WI38 (cell line): ENCODE measurements around the gene ZHX3.

Experiments used
- H3K4me3 ChIP-seq: 2 replicates; pipeline ENCODE4 v1.5.1; 2011; ENCODE audit warnings: low read depth, mild to moderate bottlenecking, control low read depth, low read length
- CTCF ChIP-seq: IDR thresholded peaks from 2 replicates; pipeline ENCODE4 v1.5.1; 2012; ENCODE audit warnings: low read depth, mild to moderate bottlenecking, control low read depth, low read length

The ZHX3 gene

GRCh38 chr20:41339957-41340326 is 22.4 kb upstream of the ZHX3 start:
- peak; percentile 87 for TF ChIP-seq CTCF
- H3K4me3 ChIP-seq = no peak overlapping the region

- H3K4me3 ChIP-seq = no peak overlapping the region
- TF ChIP-seq CTCF = no peak
Measured at GRCh38 chr20:41336711-41337492, 19.4 kb upstream of the ZHX3 start.

GRCh38 chr20:41335591-41335990 is 18.1 kb upstream of the ZHX3 start:
- no peak overlapping the region for H3K4me3 ChIP-seq
- no peak for TF ChIP-seq CTCF

GRCh38 chr20:41334443-41335421 is 17.2 kb upstream of the ZHX3 start:
- no peak overlapping the region for H3K4me3 ChIP-seq
- no peak for TF ChIP-seq CTCF

- no peak for TF ChIP-seq CTCF
- no peak overlapping the region for H3K4me3 ChIP-seq
Measured at GRCh38 chr20:41334036-41334435, 16.5 kb upstream of the ZHX3 start.

- no peak overlapping the region for H3K4me3 ChIP-seq
- TF ChIP-seq CTCF = no peak
Measured at GRCh38 chr20:41331731-41332130, 14.2 kb upstream of the ZHX3 start.

- TF ChIP-seq CTCF = no peak
- no peak overlapping the region for H3K4me3 ChIP-seq
Measured at GRCh38 chr20:41330941-41331340, 13.4 kb upstream of the ZHX3 start.
